GM12875 (cell line): ENCODE results near the gene OAS1.
"Not testable (repeated sequence)": the region's sequence is repeated elsewhere in the genome, so short reads cannot be mapped to it uniquely, and the experiment has no call there.

Experiments used
- H3K4me3 ChIP-seq: one replicate; pipeline ENCODE4 v1.5.1; 2011; ENCODE audit warnings: low read depth, low read length, control low read depth
- CTCF ChIP-seq: IDR thresholded peaks from 2 replicates; pipeline ENCODE4 v1.5.1; 2011; ENCODE audit warnings: low read depth, mild to moderate bottlenecking, control low read depth, inconsistent platforms, low read length, moderate library complexity, borderline replicate concordance; ENCODE audit not compliant: insufficient read depth

The OAS1 gene

GRCh38 chr12:112908548-112908947, 1.8 kb downstream of the OAS1 start:
- TF ChIP-seq CTCF: no peak
- H3K4me3 ChIP-seq: peak overlapping the region; percentile 44

- H3K4me3 ChIP-seq: no peak overlapping the region
- TF ChIP-seq CTCF: no peak
These were observed 2.9 kb downstream of the OAS1 start for GRCh38 chr12:112909693-112910092.

GRCh38 chr12:112913038-112913688, 6.4 kb downstream of the OAS1 start:
- no peak for TF ChIP-seq CTCF
- no peak overlapping the region for H3K4me3 ChIP-seq

GRCh38 chr12:112913888-112914287, 7.1 kb downstream of the OAS1 start:
- not testable (repeated sequence) for H3K4me3 ChIP-seq

GRCh38 chr12:112916270-112916669, 9.5 kb downstream of the OAS1 start:
- no peak for TF ChIP-seq CTCF

GRCh38 chr12:112919121-112919520, 12.4 kb downstream of the OAS1 start:
- TF ChIP-seq CTCF: no peak

More at GRCh38 chr12:112916270-112916669, 9.5 kb downstream of the OAS1 start:
- no peak overlapping the region for H3K4me3 ChIP-seq

GRCh38 chr12:112924986-112925385, 18.2 kb downstream of the OAS1 start:
- no peak for TF ChIP-seq CTCF
- no peak overlapping the region for H3K4me3 ChIP-seq

More at GRCh38 chr12:112919121-112919520, 12.4 kb downstream of the OAS1 start:
- H3K4me3 ChIP-seq: no peak overlapping the region

GRCh38 chr12:112926416-112927033, 19.8 kb downstream of the OAS1 start:
- H3K4me3 ChIP-seq: not testable (repeated sequence)
